Fibroblast of gingiva (primary cell): Measurements from ENCODE around the gene LDHAL6B.
"Not testable (repeated sequence)": the region's sequence is repeated elsewhere in the genome, so short reads cannot be mapped to it uniquely, and the experiment has no call there.

Source experiments
- DNase-seq: peaks from one replicate; pipeline ENCODE4 v3.0.0-alpha.2; 2011; ENCODE audit warnings: low read depth

Gene LDHAL6B

DNA sequence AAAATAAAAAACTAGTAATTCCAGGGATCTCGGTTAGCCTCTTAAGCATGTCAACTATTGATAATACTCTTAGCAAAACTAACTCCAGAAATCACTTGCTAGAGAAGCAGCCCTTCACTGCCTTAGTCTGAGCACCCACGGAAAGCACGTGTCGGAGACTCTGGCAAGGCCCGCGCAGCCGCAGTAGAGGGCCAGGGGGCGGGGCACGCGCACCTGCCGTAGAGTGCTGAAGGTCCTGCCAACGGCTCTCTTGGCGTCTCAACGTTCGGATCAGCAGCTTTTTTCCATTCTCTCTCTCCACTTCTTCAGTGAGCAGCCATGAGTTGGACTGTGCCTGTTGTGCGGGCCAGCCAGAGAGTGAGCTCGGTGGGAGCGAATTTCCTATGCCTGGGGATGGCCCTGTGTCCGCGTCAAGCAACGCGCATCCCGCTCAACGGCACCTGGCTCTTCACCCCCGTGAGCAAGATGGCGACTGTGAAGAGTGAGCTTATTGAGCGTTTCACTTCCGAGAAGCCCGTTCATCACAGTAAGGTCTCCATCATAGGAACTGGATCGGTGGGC, at the start of gene LDHAL6B:
Gene LDHAL6B (plus strand): TSS at position 221 of the 561 bp plus-strand sequence. CDS start 98 bp downstream, at position 319.
- DNase-seq: no peak

DNA sequence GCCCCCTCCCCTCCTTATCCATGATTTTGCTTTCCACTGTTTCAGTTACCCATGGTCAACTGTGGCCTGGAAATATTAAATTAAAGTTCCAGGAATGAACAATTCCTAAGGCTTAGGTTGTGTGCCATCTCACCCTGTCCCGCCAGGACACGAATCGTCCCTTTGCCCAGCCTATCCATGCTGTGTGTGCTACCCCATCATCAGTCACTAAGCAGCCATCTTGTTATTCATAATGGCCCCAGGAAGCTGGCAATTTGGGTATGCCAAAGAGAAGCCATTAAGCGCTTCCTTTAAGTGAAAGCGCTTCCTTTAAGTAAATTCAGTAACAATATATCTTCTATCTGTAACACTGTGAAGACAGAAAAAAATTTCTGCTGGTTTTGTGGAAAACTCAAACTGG, 49.2 kb upstream of the LDHAL6B start:
- DNase-seq: no peak

DNA sequence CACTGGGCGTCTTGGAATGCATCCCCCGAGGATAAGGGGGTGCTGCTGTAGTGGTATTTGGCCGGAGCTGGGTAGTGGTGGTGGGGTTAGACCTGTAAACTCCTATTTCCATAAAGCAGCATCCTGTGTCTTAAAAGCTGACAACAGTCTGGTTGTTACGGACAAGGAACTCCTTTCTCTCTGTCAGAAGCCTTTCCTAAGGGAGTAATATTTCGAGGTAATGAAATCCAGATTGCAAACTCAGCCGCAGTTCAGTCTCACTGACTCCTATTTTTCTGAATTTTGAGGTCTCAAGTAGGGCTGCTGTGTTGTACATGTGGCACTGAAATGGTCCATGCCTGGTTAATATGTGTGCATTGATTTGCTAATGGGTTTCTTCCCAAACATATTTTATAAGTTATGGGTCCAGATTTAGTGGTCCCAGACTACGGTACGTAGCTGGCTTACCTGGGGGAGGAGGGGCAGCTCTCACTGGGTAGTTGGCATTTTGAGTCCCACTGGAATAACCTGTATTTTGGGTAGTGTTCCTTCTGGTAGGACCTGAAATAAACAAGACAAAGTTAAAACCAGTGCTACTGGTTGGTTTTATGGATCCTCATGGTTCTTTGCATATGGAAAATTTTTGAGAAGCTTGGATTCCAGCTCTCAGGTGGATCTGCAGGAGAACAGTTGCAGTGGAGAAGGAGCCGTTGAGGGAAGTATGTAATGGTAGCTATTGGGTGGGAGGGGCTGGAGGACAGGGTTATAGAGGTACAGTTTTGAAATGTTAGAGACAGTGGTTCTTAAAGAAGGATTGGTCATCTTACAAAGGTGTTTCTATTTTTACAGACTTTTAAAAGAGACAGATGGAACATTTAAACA, 48.6 kb upstream of the LDHAL6B start:
- no peak for DNase-seq

DNA sequence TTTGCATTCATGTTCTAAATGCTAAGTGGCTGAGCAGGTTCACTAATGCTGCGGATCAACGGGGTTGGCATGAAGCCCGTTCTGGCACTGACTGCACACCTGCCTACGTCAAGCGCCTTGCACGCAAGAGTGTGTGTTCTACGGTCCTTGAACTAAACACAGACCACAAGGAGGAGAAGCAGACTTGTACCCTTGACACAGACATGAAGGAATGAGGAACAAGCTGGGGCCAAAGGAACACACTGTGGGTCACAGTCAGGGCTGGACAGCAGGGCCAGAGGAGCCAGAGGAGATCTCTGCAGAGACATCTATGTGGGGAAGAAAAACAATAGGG, 48.0 kb upstream of the LDHAL6B start:
- no peak for DNase-seq

DNA sequence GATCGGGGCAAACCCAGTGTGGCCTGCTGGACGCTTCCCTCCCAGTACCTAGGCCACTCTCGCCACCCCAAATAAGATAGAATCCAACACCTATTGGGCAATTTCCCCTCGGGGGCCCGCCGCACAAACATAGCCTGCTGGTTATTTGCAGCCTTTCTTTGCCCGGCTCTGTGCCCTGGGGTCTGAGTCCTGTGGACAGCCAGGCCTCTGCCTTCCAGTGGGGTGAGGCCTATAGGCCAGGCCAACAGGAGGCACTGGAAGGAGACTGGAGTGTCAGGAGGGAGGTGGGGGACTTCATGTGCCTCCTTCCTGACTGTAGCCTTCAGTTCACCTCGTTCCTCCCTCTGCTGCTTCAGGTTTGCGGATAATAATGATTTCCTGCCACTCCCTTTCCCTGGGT, 47.4 kb upstream of the LDHAL6B start:
- no peak for DNase-seq

DNA sequence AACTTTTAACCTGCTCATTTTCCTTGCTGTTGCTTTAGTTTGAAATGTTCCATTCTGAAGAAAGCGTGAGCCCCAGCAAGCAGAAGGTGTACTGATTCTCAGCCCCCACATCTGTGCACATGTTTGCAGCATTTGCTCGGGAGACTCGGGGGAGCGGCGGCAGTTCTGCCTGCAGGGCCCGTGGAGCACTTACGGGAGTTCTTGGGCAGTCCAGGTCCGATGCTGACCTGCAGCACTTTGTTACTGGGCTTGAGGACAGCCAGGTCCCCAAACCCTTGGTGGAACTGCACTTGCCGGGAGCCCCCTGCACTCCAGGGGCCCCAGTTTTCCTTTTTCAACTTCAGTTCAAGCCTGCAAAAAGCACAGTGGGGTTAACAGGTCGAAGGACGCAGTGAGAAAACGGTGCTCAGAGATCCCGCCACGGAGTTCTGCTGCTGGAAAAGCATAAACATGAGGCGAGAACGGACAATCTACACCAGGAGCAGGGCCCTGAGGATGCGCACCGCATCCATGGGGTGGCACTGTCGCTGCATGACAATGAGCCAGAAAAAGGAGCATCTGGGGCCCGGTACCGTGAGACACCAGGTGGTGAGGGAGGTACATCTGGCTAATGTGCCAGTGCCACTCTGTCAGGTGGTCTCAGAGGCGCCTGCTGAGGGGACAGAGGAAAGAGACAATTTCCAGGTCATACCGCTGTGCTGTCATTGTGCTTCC, 45.6 kb upstream of the LDHAL6B start:
- DNase-seq: no peak

DNA sequence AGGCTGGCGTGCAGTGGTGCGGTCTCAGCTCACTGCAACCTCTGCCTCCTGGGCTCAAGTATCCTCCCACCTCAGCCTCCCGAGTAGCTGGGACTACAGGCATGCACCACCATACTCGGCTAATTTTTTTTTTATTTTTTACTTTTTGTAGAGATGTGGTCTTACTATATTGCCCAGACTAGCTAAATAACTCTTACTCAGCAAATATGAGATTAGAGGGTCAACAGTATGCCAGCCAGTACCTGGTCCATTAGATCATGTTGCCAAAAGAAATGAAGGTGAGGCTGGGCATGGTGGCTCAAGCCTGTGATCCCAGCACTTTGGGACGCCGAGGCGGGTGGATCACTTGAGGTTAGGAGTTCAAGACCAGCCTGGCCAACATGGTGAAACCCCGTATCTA, 44.6 kb upstream of the LDHAL6B start:
- not testable (repeated sequence) for DNase-seq

DNA sequence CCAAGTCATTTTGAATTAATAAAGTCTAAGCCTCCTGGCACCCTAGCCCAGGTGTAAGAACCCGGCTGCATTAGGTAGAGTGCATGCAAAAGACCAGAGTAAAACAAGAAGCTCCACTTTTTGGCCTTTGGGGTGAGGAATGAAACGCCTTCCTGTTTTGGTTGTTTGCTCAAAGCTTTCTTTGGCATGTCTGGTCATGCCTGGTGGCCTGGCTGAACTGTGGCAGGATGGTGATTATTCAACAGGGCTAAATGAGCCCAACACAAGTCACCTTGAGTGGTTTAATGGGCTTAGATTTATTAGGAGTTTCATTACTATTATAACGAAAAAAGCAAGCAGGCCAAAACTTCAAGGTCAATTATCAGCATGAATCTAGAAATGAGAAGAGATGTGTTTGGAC, 40.9 kb upstream of the LDHAL6B start:
- no peak for DNase-seq

DNA sequence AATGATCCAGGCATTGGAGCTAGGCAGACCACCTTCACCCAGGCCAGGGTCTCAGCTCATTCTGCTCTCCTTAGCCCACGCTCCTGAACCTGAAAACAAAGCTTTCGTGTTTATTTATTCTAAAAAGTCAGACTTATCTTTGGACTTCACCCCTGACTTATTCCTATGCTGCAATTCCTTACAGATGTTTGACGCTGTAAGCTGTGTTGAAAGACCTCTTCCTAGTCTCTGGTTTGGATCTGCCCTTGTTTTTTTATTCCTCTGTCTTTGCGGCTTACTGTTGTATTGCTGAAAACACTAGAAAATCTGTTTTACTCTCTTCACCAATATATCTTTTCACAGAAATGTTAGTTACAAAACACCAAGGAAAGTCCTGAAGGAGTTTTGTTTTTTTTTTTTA, 40.5 kb upstream of the LDHAL6B start:
- peak; percentile 55 for DNase-seq

DNA sequence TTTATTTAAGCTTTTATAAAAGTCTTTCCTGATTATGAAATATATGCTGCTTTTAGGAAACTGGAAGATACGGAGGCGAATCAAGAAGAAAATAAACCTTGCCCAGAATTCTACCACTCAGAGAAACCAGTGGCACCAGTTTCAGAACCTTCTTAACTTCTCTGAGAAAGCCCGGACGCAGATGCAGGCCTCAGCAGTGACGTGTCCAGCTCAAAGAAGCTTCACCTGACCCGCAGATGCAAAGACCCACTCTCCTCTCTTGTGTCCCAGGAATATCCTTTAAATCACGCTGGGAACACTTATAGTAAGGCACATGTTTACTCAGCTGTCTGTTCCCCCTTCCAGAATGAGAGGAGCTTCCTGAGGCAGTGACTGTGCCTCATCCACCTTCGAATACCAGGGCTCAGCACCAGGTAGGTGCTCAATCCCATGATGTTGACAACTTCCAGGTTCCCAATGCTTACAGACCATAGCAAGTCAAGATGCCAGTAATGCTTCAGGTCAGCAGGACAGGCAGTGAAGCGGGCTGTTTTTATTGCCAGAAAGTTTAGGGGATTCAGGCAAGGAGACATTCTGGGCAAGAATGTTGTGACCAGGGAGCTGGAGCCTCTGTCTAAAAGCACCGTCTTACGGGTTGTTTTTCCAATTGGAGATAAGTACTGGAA, 39.9 kb upstream of the LDHAL6B start:
- no peak for DNase-seq

DNA sequence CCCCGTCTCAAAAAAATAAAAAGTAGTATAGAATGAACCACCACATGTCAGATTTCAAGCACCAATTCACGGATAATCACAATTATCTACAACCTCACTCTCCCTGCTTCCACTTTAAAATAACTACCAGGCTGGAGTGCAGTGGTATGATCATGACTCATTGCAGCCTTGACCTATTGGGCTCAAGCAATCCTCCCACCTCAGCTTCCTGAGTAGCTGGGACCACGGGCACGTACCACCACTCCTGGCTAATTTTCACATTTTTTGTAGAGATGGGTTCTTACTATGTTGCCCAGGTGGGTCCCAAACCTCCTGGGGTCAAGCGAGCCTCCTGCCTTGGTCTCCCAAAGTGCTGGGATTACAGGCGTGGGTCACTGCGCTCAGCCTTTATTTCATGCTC, 38.1 kb upstream of the LDHAL6B start:
- DNase-seq: no peak

DNA sequence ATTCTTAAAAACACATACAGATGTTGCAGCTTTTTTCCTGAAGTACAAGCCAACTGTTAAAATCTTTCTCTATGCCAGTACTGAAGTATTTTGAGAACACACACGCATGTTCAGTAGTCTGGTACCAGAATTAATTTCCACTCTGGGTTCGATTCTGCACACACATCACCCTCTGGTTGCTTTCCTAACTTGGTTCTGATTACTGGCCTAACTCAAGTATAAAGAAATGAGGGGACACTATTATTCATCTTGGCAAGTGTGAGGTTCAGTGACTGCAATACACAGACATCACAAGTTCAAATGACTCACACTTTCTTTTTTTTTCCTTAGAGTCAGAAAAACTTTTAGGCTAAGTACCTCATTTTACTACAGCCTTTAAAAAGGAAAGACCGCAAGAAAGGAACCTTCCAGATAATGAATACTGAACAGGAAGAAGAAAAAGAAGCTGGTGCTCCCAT, 37.4 kb upstream of the LDHAL6B start:
- peak; percentile 87 for DNase-seq

DNA sequence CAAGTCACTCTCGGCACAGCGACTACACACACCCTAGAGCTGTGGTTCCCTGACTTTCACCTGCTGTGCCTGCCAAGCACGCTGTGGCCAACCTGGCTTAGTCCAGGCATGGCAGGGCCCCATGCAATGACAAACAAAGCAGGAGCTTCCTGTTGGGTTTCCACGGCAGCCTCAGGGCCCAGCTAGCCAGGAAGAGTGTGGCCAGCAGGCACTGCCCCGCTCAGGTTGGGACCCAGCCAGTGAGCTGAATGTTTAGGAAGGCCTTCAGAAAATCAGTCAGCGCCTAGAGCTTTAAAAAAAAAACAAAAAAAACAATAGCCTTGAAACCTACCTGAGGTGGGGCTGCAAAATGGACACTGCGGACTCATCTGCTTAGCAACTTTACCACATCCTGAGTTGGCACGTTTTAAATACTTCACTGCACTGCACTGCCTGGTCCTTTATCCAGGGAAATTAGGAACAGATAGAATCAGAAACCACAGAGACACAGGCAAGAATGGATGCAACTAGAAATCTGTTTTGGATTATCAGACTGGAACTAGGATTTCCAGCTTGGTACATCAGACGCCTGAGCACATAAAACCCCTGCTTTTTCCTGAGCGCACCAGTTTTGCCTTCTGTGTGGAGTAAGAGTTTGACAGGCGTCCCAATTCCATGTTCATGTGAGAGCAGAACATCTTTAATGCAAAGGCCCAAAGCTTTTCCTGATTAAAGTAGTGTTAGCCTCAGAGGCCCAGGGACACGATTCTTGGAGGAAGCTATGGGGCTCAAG, 36.2 kb upstream of the LDHAL6B start:
- DNase-seq: peak; percentile 93

DNA sequence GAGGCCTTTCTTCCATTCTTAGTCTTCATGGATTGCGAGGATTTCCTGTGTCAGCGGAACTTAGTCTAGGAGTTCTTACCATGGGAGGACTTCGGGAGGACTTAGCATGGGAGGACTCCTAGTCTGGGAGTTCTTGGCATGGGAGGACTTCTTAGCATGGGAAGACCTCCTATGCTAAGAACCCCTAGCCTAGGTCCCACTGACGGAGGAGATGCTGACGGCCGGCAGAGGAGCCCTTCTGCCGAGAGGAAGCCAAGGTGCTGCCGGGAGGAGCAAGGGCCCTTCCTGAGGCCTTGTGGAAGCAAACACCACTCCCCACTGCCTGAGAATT, 35.6 kb upstream of the LDHAL6B start:
- DNase-seq: no peak

DNA sequence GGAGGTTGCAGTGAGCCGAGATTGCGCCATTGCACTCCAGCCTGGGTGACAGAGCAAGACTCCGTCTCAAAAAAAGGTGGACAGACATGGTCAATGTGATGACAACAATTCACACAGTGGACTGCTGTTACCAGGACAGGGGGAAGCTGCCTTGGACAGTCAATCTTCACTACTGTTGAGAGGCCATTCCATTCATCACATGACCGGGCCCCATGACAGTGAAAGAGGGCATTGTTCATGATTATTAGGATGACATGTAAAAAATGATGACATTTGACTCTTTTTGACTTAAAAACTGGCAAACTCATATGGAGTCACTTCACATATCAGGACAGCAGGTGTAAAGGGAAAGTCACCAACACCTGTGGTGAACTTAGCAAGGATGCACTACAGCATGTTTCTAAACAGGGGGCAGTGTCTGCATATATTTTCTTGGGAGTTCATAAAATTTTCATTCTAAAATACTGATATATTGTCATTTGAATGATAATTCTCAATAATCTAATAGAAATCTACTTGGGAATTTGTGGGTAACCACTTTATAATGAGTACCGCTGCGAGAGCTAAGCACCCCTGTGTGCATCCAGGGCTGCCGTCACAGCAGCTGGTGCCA, 34.2 kb upstream of the LDHAL6B start:
- DNase-seq: no peak

DNA sequence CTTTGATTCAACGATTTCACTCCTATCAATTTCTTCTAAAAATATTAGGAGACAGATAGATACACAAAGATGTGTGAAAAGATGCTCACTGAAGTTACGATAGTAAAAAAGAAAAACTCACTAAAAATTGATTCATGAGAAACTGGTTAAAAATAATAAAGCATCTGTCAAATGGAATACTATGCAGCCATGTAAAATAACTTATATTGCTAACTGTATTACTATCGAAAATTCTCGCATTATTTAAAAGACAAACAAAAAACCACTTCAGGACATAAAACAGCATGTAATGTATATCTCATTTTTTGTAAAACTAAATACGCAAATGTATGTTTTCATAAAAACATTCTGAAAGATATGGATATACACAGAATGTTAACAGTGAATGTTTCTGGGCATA, 33.4 kb upstream of the LDHAL6B start:
- no peak for DNase-seq

DNA sequence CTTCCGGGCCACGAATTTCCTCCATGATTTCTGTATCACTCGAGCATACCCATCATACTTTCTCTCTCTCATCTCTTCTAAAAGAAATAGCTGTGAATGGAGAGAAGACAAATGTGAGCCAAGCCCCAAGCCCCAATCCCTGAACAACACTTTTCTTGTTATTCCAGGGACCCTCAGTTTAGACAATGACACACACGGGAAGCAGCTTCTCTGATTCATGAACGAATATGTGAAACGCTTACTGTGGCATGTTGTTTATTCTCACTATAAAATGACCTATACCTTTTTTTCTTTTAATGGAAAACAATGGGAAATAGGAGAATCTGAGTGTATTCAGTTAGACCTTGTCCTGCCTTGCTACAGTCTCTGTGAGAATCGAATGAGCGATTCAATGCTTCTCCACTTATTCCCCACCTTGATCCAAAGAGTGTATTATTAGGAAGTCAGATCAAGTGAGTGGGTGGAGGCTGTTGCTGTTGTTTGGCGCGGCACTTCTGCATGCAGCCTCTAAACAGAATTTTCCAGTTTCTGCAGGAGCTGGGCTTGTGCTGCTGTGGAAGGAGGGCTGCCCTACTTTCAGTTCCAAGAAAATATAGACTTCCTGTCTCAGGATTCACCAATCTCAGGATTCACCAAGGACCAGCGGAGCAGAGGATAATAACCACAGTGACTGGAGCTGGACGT, 32.4 kb upstream of the LDHAL6B start:
- no peak for DNase-seq

DNA sequence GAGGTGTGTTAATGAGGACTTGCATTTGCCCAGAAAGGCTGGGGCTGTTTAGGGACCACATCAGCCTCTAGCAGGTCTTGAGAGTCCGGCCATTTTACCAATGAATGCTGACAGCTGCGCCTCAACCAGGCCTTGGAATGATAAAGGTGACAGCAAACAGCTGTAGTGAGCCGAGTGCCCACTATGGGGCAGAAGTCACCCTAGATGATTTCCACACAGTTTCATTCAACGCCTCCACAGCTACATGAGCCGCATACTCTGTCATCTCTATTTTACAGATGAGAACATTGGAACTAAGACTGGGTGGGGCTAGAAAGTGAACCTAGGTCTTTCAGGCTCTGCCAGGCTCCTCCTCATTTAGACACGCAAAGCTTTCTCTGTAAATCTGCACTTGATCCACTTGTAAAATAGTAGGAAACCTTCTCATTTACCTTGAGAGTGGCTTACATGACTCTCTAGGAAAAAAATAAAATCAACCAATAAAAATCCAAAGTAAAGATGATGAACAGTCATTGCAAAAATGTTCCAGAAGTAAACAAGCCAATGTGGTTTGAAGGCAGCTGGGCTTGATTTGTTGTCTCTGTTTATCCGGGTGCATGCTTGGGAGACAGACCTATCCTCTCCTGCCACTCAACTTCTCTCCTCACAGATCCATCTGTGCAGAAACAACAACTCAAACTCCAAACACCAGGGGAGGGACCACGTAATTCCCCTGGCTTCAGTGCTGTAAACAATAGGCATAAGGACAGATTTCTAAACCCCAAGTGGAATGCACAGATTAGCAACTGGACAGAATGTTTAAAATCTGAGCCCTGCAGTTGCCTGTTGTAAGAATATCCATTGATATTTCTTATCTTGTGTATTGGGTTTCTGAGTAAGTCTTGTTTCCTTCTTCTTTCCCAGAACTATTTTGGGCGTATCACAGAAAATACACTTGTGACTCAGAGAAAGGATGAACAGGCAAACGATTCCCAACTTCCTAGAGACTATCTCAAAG, 31.5 kb upstream of the LDHAL6B start:
- peak; percentile 93 for DNase-seq

DNA sequence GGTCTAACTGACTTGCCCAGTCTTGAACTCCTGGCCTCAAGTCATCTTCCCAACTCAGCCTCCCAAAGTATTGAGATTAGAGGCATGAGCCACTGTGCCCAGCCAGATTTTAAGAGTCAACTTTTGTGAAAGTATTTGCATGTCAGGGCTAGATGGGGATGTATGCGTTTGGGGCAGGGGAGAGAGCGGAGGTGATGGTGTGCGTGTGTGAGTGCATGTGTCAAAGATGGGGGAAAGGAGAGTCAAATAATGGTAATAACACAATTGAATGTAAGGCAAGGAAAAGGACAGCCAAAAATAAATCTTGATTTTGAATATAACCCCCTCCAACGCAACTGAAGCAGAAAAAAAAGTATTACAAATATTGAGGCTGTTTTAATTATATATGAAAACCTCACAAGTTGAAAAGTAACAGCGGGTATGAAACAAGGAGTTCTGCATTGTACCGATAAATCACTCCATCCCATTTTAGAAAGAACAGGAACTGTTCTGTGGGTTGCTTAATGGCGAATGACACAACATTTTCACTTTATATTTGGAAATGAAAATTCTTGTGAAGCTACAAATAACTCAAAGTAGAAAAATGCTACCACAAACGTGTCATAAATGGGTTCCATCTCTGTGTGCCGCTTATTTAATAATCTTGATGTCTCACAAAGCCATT, 29.9 kb upstream of the LDHAL6B start:
- DNase-seq: no peak
